ENCODE measurements around the gene NOL12. TPM values are rescaled to one million over a fixed set of nuclear protein-coding genes. Genes with fewer than 3 reads are reported as not detected.

Gene NOL12
- polyA plus RNA-seq, 1 of the 3 experiments (the other 2 are of a cell fraction) = 52.2 TPM

DNA sequence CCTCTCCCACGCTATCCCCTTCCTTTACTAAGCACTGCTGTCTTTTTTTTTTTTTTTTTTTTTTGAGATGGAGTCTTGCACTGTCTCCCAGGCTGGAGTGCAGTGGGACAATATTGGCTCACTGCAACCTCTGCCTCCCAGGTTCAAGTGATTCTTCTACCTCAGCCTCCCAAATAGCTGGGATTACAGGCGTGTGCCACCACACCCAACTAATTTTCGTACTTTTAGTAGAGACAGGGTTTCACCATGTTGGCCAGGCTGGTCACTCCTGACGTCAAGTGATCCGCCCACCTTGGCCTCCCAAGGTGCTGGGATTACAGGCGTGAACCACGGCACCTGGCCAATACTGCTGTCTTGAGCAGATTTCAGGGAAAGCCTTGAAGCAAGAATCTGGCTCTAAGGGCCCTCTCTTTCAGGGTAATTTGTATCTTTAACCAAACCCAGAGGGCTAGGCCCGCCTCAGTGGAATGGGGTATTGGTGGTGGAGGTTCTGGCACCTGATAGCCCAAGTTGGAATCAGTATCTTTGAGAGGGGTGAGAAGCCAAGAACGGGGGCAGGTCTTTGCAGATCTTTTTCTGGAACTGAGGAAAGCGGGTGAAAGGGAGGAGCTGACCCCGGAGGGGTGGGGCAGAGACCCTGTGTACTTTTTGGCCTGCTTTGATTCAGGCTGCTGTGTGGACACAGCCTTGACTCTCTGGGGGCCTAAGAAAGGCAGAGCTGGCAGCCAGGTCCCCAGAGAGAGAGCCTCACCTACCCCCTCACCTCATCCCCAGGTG, 47.7 kb downstream of the NOL12 start:
- Histone ChIP-seq H3K79me2 (ENCODE audit: insufficient read depth) (no peaks in the 10 kb centered on the region), H4K20me1 (ENCODE audit: insufficient read depth) (no peaks in the 10 kb centered on the region), H2AFZ (ENCODE audit: low read depth) (no peak overlapping the region), H3K36me3 (replicated peaks in 1 of 2; ENCODE audit: control insufficient read depth in 1 of 2, insufficient read depth in 2 of 2, low read length in 1 of 2) (no peaks in the 10 kb centered on the region), H3K9me2 (no peaks in the 10 kb centered on the region), H3K27ac (ENCODE audit: low read depth in 2 of 2, low read length in 1 of 2) (no peak overlapping the region), H3K4me3 (ENCODE audit: low read depth in 2 of 2, low read length in 1 of 2) (no peak overlapping the region), H3F3A (replicated peaks; ENCODE audit: insufficient read depth) (peaks cover 3% of the 10 kb centered on the region), H3K27me3 (ENCODE audit: insufficient read depth) (no peaks in the 10 kb centered on the region), H3K9me3 (no peaks in the 10 kb centered on the region), H3K4me2 (no peak overlapping the region), H3K4me1 (ENCODE audit: control insufficient read depth in 1 of 2, insufficient read depth in 2 of 2, low read depth in 1 of 2, low read length in 1 of 2) (peaks cover 0 to 10% of the 10 kb centered on the region in 2 experiments; a peak in 1 of 4 replicates), H3K9ac (no peak overlapping the region)
- 87% methylated on average over 11 of the region's 11 CpGs for WGBS (ENCODE audit: low lambda C conversion rate)
- TF ChIP-seq, protein P1, sequence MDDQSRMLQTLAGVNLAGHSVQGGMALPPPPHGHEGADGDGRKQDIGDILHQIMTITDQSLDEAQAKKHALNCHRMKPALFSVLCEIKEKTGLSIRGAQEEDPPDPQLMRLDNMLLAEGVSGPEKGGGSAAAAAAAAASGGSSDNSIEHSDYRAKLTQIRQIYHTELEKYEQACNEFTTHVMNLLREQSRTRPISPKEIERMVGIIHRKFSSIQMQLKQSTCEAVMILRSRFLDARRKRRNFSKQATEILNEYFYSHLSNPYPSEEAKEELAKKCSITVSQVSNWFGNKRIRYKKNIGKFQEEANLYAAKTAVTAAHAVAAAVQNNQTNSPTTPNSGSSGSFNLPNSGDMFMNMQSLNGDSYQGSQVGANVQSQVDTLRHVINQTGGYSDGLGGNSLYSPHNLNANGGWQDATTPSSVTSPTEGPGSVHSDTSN (IDR thresholded peaks at IDR 0.05) = no peak
- TF ChIP-seq ELF1 (IDR thresholded peaks at IDR 0.05) (no peak), NRF1 (IDR thresholded peaks at IDR 0.05; ENCODE audit: low read depth, low read length) (no peak), YY1 (IDR thresholded peaks at IDR 0.05; ENCODE audit: low read depth) (no peak), RFX5 (IDR thresholded peaks at IDR 0.05; ENCODE audit: low read length) (no peak), MXI1 (IDR thresholded peaks at IDR 0.05; ENCODE audit: low read depth, low read length) (no peak), RCOR1 (IDR thresholded peaks at IDR 0.05; ENCODE audit: low read length) (no peak)
- TF ChIP-seq, protein P2, sequence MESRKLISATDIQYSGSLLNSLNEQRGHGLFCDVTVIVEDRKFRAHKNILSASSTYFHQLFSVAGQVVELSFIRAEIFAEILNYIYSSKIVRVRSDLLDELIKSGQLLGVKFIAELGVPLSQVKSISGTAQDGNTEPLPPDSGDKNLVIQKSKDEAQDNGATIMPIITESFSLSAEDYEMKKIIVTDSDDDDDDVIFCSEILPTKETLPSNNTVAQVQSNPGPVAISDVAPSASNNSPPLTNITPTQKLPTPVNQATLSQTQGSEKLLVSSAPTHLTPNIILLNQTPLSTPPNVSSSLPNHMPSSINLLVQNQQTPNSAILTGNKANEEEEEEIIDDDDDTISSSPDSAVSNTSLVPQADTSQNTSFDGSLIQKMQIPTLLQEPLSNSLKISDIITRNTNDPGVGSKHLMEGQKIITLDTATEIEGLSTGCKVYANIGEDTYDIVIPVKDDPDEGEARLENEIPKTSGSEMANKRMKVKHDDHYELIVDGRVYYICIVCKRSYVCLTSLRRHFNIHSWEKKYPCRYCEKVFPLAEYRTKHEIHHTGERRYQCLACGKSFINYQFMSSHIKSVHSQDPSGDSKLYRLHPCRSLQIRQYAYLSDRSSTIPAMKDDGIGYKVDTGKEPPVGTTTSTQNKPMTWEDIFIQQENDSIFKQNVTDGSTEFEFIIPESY (IDR thresholded peaks at IDR 0.05; ENCODE audit: borderline replicate concordance, low read depth) = no peak
- ChIA-PET POLR2A (no interaction called here), CTCF (interaction anchor here (0.7 to 6.8 kb wide), 8 partner anchors 18 to 112 kb away, joined by 3 to 45 read pairs (median 6); partner anchors contain the start of gene TRIOBP)
- no peak for DNase-seq

DNA sequence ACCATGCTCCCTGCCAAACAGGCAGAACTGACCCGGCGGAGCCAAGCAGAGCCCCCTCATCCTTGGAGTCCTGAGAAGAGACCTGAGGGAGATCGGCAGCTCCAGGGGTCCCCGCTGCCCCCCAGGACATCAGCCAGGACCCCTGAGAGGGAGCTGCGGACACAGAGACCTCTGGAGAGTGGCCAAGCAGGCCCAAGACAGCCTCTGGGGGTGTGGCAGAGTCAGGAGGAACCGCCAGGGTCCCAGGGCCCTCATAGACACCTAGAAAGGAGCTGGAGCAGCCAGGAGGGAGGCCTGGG, 48.2 kb downstream of the NOL12 start:
- Histone ChIP-seq H2AFZ (ENCODE audit: low read depth) (no peak overlapping the region), H4K20me1 (ENCODE audit: insufficient read depth) (no peaks in the 10 kb centered on the region), H3K79me2 (ENCODE audit: insufficient read depth) (no peaks in the 10 kb centered on the region), H3K9me2 (no peaks in the 10 kb centered on the region), H3K4me1 (ENCODE audit: control insufficient read depth in 1 of 2, insufficient read depth in 2 of 2, low read depth in 1 of 2, low read length in 1 of 2) (peaks cover 0 to 10% of the 10 kb centered on the region in 2 experiments; a peak in 1 of 4 replicates), H3K4me3 (ENCODE audit: low read depth in 2 of 2, low read length in 1 of 2) (no peak overlapping the region), H3K27me3 (ENCODE audit: insufficient read depth) (no peaks in the 10 kb centered on the region), H3F3A (replicated peaks; ENCODE audit: insufficient read depth) (peaks cover 3% of the 10 kb centered on the region), H3K9me3 (no peaks in the 10 kb centered on the region), H3K9ac (no peak overlapping the region), H3K4me2 (no peak overlapping the region), H3K36me3 (replicated peaks in 1 of 2; ENCODE audit: control insufficient read depth in 1 of 2, insufficient read depth in 2 of 2, low read length in 1 of 2) (no peaks in the 10 kb centered on the region), H3K27ac (ENCODE audit: low read depth in 2 of 2, low read length in 1 of 2) (no peak overlapping the region)
- POLR2A ChIA-PET = interaction anchor here (0.7 kb wide), 2 partner anchors 48 to 127 kb away, joined by 3 read pairs; partner anchors contain the start of gene NOL12
- DNase-seq = no peak
- CTCF ChIA-PET = interaction anchor here (0.7 to 6.8 kb wide), 15 partner anchors 13 to 142 kb away, joined by 3 to 45 read pairs (median 6); partner anchors contain the start of gene TRIOBP
- 76% methylated on average over 2 of the region's 6 CpGs for WGBS (ENCODE audit: low lambda C conversion rate)
- TF ChIP-seq NFIC (IDR thresholded peaks at IDR 0.05; ENCODE audit: borderline replicate concordance) (no peak), MEF2A (IDR thresholded peaks at IDR 0.05; ENCODE audit: borderline replicate concordance, low read depth) (no peak)

All from SK-N-SH (cell line).